SU-DHL-6 (cell line): Measurements from ENCODE around the gene EMID1.

Experiments used
- CTCF ChIP-seq: fragments of 200-600 bp; sonication (generic); IDR thresholded peaks from one replicate; pipeline ENCODE4 v1.5.1; 2017; ENCODE audit warnings: antibody characterized with exemption, mild to moderate bottlenecking, low read length, moderate library complexity; ENCODE audit not compliant: insufficient read depth, poor library complexity, severe bottlenecking
- EZH2phosphoT487 ChIP-seq: fragments of 200-600 bp; sonication (generic), shearing (Covaris generic); conservative IDR thresholded peaks from 2 replicates; pipeline ENCODE4 v1.6.1; 2018; ENCODE audit warnings: mild to moderate bottlenecking, antibody characterized with exemption, low read length, moderate library complexity, mixed read lengths

- TF ChIP-seq CTCF (no peak), EZH2phosphoT487 (no peak)
Measured at GRCh38 chr22:29211066-29211465, 5.4 kb downstream of the EMID1 start.
